Keratinocyte (primary cell): Measurements from ENCODE around the gene GPR139.

Experiments
- EZH2 ChIP-seq: IDR thresholded peaks from one replicate; pipeline ENCODE4 v1.6.1; 2012; ENCODE audit warnings: inconsistent platforms, mild to moderate bottlenecking, low read length, moderate library complexity
- TF ChIP-seq, protein P1 (sequence below), 3 experiments: IDR thresholded peaks in 1 of 3; conservative IDR thresholded peaks in 1 of 3; optimal IDR thresholded peaks in 1 of 3; 2 replicates in 2 of 3; 3 replicates in 1 of 3; pipeline versions ENCODE3 to v1.5.1; 2011; ENCODE audit warnings: low read length in 3 of 3, mild to moderate bottlenecking in 3 of 3, moderate library complexity in 2 of 3, control low read depth in 1 of 3, inconsistent platforms in 1 of 3; ENCODE audit not compliant: insufficient read depth in 2 of 3; ENCODE audit errors: extremely low read depth in 1 of 3

DNA sequence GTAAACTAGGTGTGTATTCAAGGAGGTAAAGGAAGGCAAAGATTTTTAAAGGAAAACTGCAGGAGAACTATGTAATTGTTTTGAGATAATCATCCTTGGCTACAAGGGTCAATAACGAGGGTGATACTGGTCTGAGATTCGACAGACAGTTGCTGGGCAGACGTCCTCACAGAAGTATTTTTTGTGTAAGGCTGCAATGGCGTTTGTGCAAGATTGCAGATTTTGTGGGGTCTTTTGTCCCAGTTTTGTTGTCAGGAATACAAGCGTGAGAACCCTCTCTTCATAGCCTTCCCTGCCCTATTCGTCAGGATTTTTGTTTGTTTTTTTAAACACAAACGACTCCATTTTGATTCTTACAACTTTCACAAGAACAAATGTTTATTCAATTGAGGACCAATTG is 57.5 kb downstream of the GPR139 start:
- TF ChIP-seq, protein P1, sequence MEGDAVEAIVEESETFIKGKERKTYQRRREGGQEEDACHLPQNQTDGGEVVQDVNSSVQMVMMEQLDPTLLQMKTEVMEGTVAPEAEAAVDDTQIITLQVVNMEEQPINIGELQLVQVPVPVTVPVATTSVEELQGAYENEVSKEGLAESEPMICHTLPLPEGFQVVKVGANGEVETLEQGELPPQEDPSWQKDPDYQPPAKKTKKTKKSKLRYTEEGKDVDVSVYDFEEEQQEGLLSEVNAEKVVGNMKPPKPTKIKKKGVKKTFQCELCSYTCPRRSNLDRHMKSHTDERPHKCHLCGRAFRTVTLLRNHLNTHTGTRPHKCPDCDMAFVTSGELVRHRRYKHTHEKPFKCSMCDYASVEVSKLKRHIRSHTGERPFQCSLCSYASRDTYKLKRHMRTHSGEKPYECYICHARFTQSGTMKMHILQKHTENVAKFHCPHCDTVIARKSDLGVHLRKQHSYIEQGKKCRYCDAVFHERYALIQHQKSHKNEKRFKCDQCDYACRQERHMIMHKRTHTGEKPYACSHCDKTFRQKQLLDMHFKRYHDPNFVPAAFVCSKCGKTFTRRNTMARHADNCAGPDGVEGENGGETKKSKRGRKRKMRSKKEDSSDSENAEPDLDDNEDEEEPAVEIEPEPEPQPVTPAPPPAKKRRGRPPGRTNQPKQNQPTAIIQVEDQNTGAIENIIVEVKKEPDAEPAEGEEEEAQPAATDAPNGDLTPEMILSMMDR (optimal IDR thresholded peaks at IDR 0.05 in 1 of 3, IDR thresholded peaks at IDR 0.05 in 1 of 3, conservative IDR thresholded peaks at IDR 0.05 in 1 of 3; ENCODE audit: extremely low read depth in 1 of 3, insufficient read depth in 2 of 3, low read length in 3 of 3): no peak
- no peak for TF ChIP-seq EZH2
